ENCODE measurements around the gene ARPC5L.
A peak's percentile ranks its signal among the peaks of the same experiment; 100 is the strongest.

ARPC5L gene

GRCh38 chr9:124881138-124881743 is 19.3 kb downstream of the ARPC5L start:
- no peaks in the 10 kb centered on the region for H3K27me3 ChIP-seq (ENCODE audit: insufficient read depth, low read length)
- H3K4ac ChIP-seq (ENCODE audit: low read depth, low read length) = no peak overlapping the region
- H3K9ac ChIP-seq (ENCODE audit: low read length) = no peak overlapping the region
- WGBS (ENCODE audit: extremely low coverage, insufficient coverage, insufficient read length) = no CpG with 5 or more reads among the region's 16 CpGs
- no peaks in the 10 kb centered on the region for H3K4me1 ChIP-seq (ENCODE audit: control insufficient read depth in 1 of 2, insufficient read depth in 2 of 2, low read length in 2 of 2)
- H2AFZ ChIP-seq (ENCODE audit: insufficient read depth, low read length, poor library complexity) = no peak overlapping the region
- no peak overlapping the region for H2AK5ac ChIP-seq (ENCODE audit: low read length)
- peaks cover 3% of the 10 kb centered on the region for H3K9me3 ChIP-seq (ENCODE audit: insufficient read depth, low read depth, low read length)
- no peak overlapping the region for H2BK12ac ChIP-seq (ENCODE audit: low read length)
- no peaks in the 10 kb centered on the region for H3K79me2 ChIP-seq (ENCODE audit: control insufficient read depth, insufficient read depth, low read length, poor library complexity)
- H4K8ac ChIP-seq (ENCODE audit: low read depth, low read length) = no peak overlapping the region
- H3K4me2 ChIP-seq (ENCODE audit: low read length) = no peak overlapping the region
- H3K79me1 ChIP-seq (ENCODE audit: low read length) = no peaks in the 10 kb centered on the region
- H3K14ac ChIP-seq (ENCODE audit: low read length) = no peak overlapping the region
- H3K18ac ChIP-seq (ENCODE audit: low read length) = no peak overlapping the region
- no peak overlapping the region for H4K91ac ChIP-seq (ENCODE audit: low read depth, low read length)
- no peak overlapping the region for H3K27ac ChIP-seq (ENCODE audit: low read depth, low read length)
- no peak overlapping the region for H2BK120ac ChIP-seq (ENCODE audit: insufficient read depth, low read length, poor library complexity)
- H3K36me3 ChIP-seq (ENCODE audit: control insufficient read depth in 1 of 2, insufficient read depth in 2 of 2, low read length in 2 of 2) = peaks cover 37 to 57% of the 10 kb centered on the region in 2 experiments
- DNase-seq = no peak
- no peak overlapping the region for H2BK5ac ChIP-seq (ENCODE audit: low read depth, low read length, poor library complexity)
- no peak overlapping the region for H3K23ac ChIP-seq (ENCODE audit: low read length)
- no peak overlapping the region for H3K4me3 ChIP-seq (ENCODE audit: low read depth, low read length)
- no peak overlapping the region for H4K12ac ChIP-seq (ENCODE audit: low read depth, low read length)

GRCh38 chr9:124882231-124882630 is 20.3 kb downstream of the ARPC5L start:
- no peaks in the 10 kb centered on the region for H3K79me2 ChIP-seq (ENCODE audit: control insufficient read depth, insufficient read depth, low read length, poor library complexity)
- no peak overlapping the region for H3K23ac ChIP-seq (ENCODE audit: low read length)
- no peak for DNase-seq
- H2BK120ac ChIP-seq (ENCODE audit: insufficient read depth, low read length, poor library complexity) = no peak overlapping the region
- no CpG with 5 or more reads among the region's 13 CpGs for WGBS (ENCODE audit: extremely low coverage, insufficient coverage, insufficient read length)
- H4K12ac ChIP-seq (ENCODE audit: low read depth, low read length) = no peak overlapping the region
- H3K36me3 ChIP-seq (ENCODE audit: control insufficient read depth in 1 of 2, insufficient read depth in 2 of 2, low read length in 2 of 2) = peaks cover 36 to 59% of the 10 kb centered on the region in 2 experiments
- no peak overlapping the region for H3K27ac ChIP-seq (ENCODE audit: low read depth, low read length)
- no peak overlapping the region for H3K4me2 ChIP-seq (ENCODE audit: low read length)
- H3K4me1 ChIP-seq (ENCODE audit: control insufficient read depth in 1 of 2, insufficient read depth in 2 of 2, low read length in 2 of 2) = no peaks in the 10 kb centered on the region
- H2BK12ac ChIP-seq (ENCODE audit: low read length) = no peak overlapping the region
- H3K9me3 ChIP-seq (ENCODE audit: insufficient read depth, low read depth, low read length) = peaks cover 5% of the 10 kb centered on the region
- H4K8ac ChIP-seq (ENCODE audit: low read depth, low read length) = no peak overlapping the region
- H2AK5ac ChIP-seq (ENCODE audit: low read length) = no peak overlapping the region
- no peaks in the 10 kb centered on the region for H3K79me1 ChIP-seq (ENCODE audit: low read length)
- no peak overlapping the region for H4K91ac ChIP-seq (ENCODE audit: low read depth, low read length)
- no peak overlapping the region for H3K18ac ChIP-seq (ENCODE audit: low read length)
- H2BK5ac ChIP-seq (ENCODE audit: low read depth, low read length, poor library complexity) = no peak overlapping the region
- no peaks in the 10 kb centered on the region for H3K27me3 ChIP-seq (ENCODE audit: insufficient read depth, low read length)
- H3K4me3 ChIP-seq (ENCODE audit: low read depth, low read length) = peak overlapping the region; percentile 2
- no peak overlapping the region for H3K4ac ChIP-seq (ENCODE audit: low read depth, low read length)
- H3K14ac ChIP-seq (ENCODE audit: low read length) = no peak overlapping the region
- no peak overlapping the region for H2AFZ ChIP-seq (ENCODE audit: insufficient read depth, low read length, poor library complexity)
- no peak overlapping the region for H3K9ac ChIP-seq (ENCODE audit: low read length)

GRCh38 chr9:124884376-124884775 is 22.4 kb downstream of the ARPC5L start:
- Histone ChIP-seq H4K91ac (ENCODE audit: low read depth, low read length) (no peak overlapping the region), H3K9me3 (ENCODE audit: insufficient read depth, low read depth, low read length) (peaks cover 5% of the 10 kb centered on the region), H2BK120ac (ENCODE audit: insufficient read depth, low read length, poor library complexity) (no peak overlapping the region), H3K4me2 (ENCODE audit: low read length) (no peak overlapping the region), H3K23ac (ENCODE audit: low read length) (no peak overlapping the region), H2AFZ (ENCODE audit: insufficient read depth, low read length, poor library complexity) (no peak overlapping the region), H3K79me2 (ENCODE audit: control insufficient read depth, insufficient read depth, low read length, poor library complexity) (no peaks in the 10 kb centered on the region), H3K36me3 (ENCODE audit: control insufficient read depth in 1 of 2, insufficient read depth in 2 of 2, low read length in 2 of 2) (peaks cover 39 to 62% of the 10 kb centered on the region in 2 experiments), H3K4me1 (ENCODE audit: control insufficient read depth in 1 of 2, insufficient read depth in 2 of 2, low read length in 2 of 2) (no peaks in the 10 kb centered on the region), H3K4me3 (ENCODE audit: low read depth, low read length) (no peak overlapping the region), H3K79me1 (ENCODE audit: low read length) (no peaks in the 10 kb centered on the region), H2AK5ac (ENCODE audit: low read length) (no peak overlapping the region), H2BK12ac (ENCODE audit: low read length) (no peak overlapping the region), H3K14ac (ENCODE audit: low read length) (no peak overlapping the region), H2BK5ac (ENCODE audit: low read depth, low read length, poor library complexity) (no peak overlapping the region), H4K12ac (ENCODE audit: low read depth, low read length) (no peak overlapping the region), H3K4ac (ENCODE audit: low read depth, low read length) (no peak overlapping the region), H3K18ac (ENCODE audit: low read length) (no peak overlapping the region), H4K8ac (ENCODE audit: low read depth, low read length) (no peak overlapping the region), H3K27me3 (ENCODE audit: insufficient read depth, low read length) (no peaks in the 10 kb centered on the region), H3K27ac (ENCODE audit: low read depth, low read length) (no peak overlapping the region), H3K9ac (ENCODE audit: low read length) (no peak overlapping the region)
- DNase-seq = no peak
- no CpG with 5 or more reads among the region's 4 CpGs for WGBS (ENCODE audit: extremely low coverage, insufficient coverage, insufficient read length)

- H3K4me2 ChIP-seq (ENCODE audit: low read length) = no peak overlapping the region
- H3K79me1 ChIP-seq (ENCODE audit: low read length) = no peaks in the 10 kb centered on the region
- H2BK5ac ChIP-seq (ENCODE audit: low read depth, low read length, poor library complexity) = no peak overlapping the region
- no peak overlapping the region for H3K9ac ChIP-seq (ENCODE audit: low read length)
- no peak overlapping the region for H3K23ac ChIP-seq (ENCODE audit: low read length)
- no peaks in the 10 kb centered on the region for H3K4me1 ChIP-seq (ENCODE audit: control insufficient read depth in 1 of 2, insufficient read depth in 2 of 2, low read length in 2 of 2)
- no peak overlapping the region for H3K14ac ChIP-seq (ENCODE audit: low read length)
- H2BK120ac ChIP-seq (ENCODE audit: insufficient read depth, low read length, poor library complexity) = no peak overlapping the region
- H4K91ac ChIP-seq (ENCODE audit: low read depth, low read length) = no peak overlapping the region
- H3K4ac ChIP-seq (ENCODE audit: low read depth, low read length) = no peak overlapping the region
- H3K36me3 ChIP-seq (ENCODE audit: control insufficient read depth in 1 of 2, insufficient read depth in 2 of 2, low read length in 2 of 2) = peaks cover 42 to 64% of the 10 kb centered on the region in 2 experiments
- no peak overlapping the region for H2AFZ ChIP-seq (ENCODE audit: insufficient read depth, low read length, poor library complexity)
- no peaks in the 10 kb centered on the region for H3K27me3 ChIP-seq (ENCODE audit: insufficient read depth, low read length)
- WGBS (ENCODE audit: extremely low coverage, insufficient coverage, insufficient read length) = no CpG with 5 or more reads among the region's 4 CpGs
- H3K4me3 ChIP-seq (ENCODE audit: low read depth, low read length) = no peak overlapping the region
- DNase-seq = no peak
- H3K9me3 ChIP-seq (ENCODE audit: insufficient read depth, low read depth, low read length) = peaks cover 3% of the 10 kb centered on the region
- H2AK5ac ChIP-seq (ENCODE audit: low read length) = no peak overlapping the region
- H3K27ac ChIP-seq (ENCODE audit: low read depth, low read length) = no peak overlapping the region
- no peak overlapping the region for H4K8ac ChIP-seq (ENCODE audit: low read depth, low read length)
- no peak overlapping the region for H3K18ac ChIP-seq (ENCODE audit: low read length)
- no peaks in the 10 kb centered on the region for H3K79me2 ChIP-seq (ENCODE audit: control insufficient read depth, insufficient read depth, low read length, poor library complexity)
- no peak overlapping the region for H2BK12ac ChIP-seq (ENCODE audit: low read length)
- H4K12ac ChIP-seq (ENCODE audit: low read depth, low read length) = no peak overlapping the region
Measured at GRCh38 chr9:124885551-124885950, 23.6 kb downstream of the ARPC5L start.
